ENCODE data around the gene BTN1A1. TPM values are rescaled to one million over a fixed set of nuclear protein-coding genes. Genes with fewer than 3 reads are reported as not detected.

BTN1A1 gene
- total RNA-seq, 1 experiment from 2014 or later: 0.15 TPM

DNA sequence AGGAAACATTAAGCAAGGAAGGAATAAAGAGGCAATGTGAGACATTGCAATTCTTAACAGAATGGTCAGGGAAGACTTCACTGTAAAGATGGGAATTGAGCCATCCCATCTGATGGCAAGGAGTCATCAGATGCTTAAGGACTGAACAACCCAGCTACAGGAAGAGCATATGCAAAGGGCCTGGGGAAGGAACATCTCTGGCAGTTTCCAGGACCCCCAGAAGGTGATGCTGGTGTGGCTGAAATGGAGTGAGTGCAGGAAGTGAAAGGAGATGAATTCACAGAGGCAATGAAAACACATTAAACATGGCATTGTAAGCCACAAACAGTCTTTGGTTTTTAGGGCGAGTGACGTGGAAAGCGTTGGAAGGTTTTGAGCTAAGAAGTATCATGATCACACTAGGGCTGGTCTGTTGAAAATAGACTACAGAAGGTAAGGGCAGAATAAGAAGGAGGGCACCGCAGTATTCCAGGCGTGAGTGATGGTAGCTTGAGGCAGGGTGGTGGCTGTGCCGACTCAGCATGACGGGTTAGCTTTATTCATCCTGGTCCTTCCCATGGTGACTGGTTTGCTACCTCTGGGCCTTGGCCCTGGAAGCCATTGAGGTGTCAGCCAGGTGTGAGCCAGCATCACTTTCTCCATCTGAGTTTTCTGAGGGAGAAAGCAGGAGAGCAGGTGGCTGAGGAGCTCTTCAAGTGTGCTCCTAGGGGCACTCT is 35.5 kb upstream of the BTN1A1 start:
- CTCF ChIA-PET: no interaction called here
- H3K4me1 Mint-ChIP-seq: no peaks in the 10 kb centered on the region
- H3K27ac Mint-ChIP-seq: no peak overlapping the region
- ATAC-seq (no peak), DNase-seq (ENCODE audit: low spot score) (no peak)
- TF ChIP-seq MYBL2 (CRISPR knock-in tag; IDR thresholded peaks at IDR 0.05): no peak
- no peak for TF ChIP-seq SOX15 (CRISPR knock-in tag; IDR thresholded peaks at IDR 0.05)
- TF ChIP-seq NFYB (CRISPR knock-in tag; conservative IDR thresholded peaks at IDR 0.05; ENCODE audit: low read depth): no peak
- no peak for TF ChIP-seq CDX4 (CRISPR knock-in tag; IDR thresholded peaks at IDR 0.05; ENCODE audit: borderline replicate concordance)
- no peak for TF ChIP-seq TEAD4 (CRISPR knock-in tag; IDR thresholded peaks at IDR 0.05)
- no peak for TF ChIP-seq ZNF138 (CRISPR knock-in tag; conservative IDR thresholded peaks at IDR 0.05)
- no peak for TF ChIP-seq PRRX2 (CRISPR knock-in tag; IDR thresholded peaks at IDR 0.05)
- TF ChIP-seq NR3C1 (CRISPR knock-in tag; conservative IDR thresholded peaks at IDR 0.05; ENCODE audit: low read depth): no peak
- no peak for TF ChIP-seq ZNF396 (CRISPR knock-in tag; IDR thresholded peaks at IDR 0.05; ENCODE audit: borderline replicate concordance)
- TF ChIP-seq, protein P1, sequence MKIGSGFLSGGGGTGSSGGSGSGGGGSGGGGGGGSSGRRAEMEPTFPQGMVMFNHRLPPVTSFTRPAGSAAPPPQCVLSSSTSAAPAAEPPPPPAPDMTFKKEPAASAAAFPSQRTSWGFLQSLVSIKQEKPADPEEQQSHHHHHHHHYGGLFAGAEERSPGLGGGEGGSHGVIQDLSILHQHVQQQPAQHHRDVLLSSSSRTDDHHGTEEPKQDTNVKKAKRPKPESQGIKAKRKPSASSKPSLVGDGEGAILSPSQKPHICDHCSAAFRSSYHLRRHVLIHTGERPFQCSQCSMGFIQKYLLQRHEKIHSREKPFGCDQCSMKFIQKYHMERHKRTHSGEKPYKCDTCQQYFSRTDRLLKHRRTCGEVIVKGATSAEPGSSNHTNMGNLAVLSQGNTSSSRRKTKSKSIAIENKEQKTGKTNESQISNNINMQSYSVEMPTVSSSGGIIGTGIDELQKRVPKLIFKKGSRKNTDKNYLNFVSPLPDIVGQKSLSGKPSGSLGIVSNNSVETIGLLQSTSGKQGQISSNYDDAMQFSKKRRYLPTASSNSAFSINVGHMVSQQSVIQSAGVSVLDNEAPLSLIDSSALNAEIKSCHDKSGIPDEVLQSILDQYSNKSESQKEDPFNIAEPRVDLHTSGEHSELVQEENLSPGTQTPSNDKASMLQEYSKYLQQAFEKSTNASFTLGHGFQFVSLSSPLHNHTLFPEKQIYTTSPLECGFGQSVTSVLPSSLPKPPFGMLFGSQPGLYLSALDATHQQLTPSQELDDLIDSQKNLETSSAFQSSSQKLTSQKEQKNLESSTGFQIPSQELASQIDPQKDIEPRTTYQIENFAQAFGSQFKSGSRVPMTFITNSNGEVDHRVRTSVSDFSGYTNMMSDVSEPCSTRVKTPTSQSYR (CRISPR knock-in tag; IDR thresholded peaks at IDR 0.05): no peak
- no peaks in the 10 kb centered on the region for H3K27me3 Mint-ChIP-seq (ENCODE audit: low read depth)
- H3K36me3 Mint-ChIP-seq: peaks cover 82% of the 10 kb centered on the region
- no peaks in the 10 kb centered on the region for H3K9me3 Mint-ChIP-seq
- POLR2A ChIA-PET: no interaction called here
- H3K4me3 Mint-ChIP-seq: no peak overlapping the region

DNA sequence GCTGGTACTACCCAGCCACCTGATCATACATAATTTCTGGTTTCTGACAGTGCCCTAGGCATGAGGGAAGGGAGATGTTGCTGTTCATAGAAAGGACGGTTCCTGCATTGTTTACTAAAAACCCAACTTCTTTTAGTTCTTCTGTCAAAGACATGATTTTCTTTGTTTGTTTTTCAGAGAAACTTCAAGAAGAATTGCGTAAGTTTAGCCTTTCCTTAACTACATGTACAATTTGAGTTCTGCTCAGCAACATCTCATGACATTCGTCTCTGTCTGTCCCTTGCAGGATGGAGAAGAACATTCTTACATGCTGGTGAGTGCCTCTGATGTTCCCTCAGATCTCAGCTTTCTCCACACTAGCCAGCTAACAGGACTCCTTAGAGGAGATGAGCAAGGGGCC is 34.3 kb upstream of the BTN1A1 start:
- POLR2A ChIA-PET: no interaction called here
- Mint-ChIP-seq H3K27ac (no peak overlapping the region), H3K27me3 (ENCODE audit: low read depth) (no peaks in the 10 kb centered on the region)

DNA sequence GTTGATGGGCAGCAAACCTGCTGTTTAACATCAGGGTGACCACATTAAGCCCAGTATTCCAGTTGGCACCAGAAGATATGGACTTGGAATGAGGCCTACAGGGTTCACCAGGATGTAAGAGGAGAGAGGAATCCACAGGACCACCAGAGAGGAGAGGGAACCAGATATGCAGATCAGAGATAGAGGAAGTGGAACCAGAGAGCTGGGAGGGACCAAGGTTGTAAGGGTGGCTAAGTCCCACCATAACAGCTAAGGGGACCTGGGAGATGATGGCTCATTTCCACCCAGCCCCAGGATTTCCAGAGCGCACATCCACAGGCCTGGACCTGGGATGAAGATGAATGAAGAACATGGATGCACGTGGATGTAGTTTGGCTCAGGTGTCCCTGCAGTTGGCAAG is 31.3 kb upstream of the BTN1A1 start:
- CTCF ChIA-PET: no interaction called here
- POLR2A ChIA-PET: no interaction called here

More for the DNA sequence above, 34.3 kb upstream of the BTN1A1 start:
- H3K36me3 Mint-ChIP-seq: peaks cover 71% of the 10 kb centered on the region
- ATAC-seq: no peak
- no peaks in the 10 kb centered on the region for H3K9me3 Mint-ChIP-seq
- no peak for TF ChIP-seq TEAD1 (CRISPR knock-in tag; IDR thresholded peaks at IDR 0.05)
- TF ChIP-seq CREB1 (CRISPR knock-in tag; IDR thresholded peaks at IDR 0.05): no peak
- TF ChIP-seq ZNF263 (CRISPR knock-in tag; IDR thresholded peaks at IDR 0.05; ENCODE audit: low read depth): no peak
- TF ChIP-seq HMGXB4 (CRISPR knock-in tag; IDR thresholded peaks at IDR 0.05): no peak
- TF ChIP-seq ATF3 (CRISPR knock-in tag; conservative IDR thresholded peaks at IDR 0.05): no peak
- no peak for TF ChIP-seq GABPB1 (CRISPR knock-in tag; IDR thresholded peaks at IDR 0.05)
- H3K4me1 Mint-ChIP-seq: no peaks in the 10 kb centered on the region
- CTCF ChIA-PET: no interaction called here
- H3K4me3 Mint-ChIP-seq: no peak overlapping the region
- no peak for DNase-seq (ENCODE audit: low spot score)

More for the DNA sequence above, 31.3 kb upstream of the BTN1A1 start:
- Mint-ChIP-seq H3K4me1 (peaks cover 4% of the 10 kb centered on the region), H3K27ac (no peak overlapping the region), H3K27me3 (ENCODE audit: low read depth) (no peaks in the 10 kb centered on the region), H3K4me3 (no peak overlapping the region), H3K9me3 (peaks cover 22% of the 10 kb centered on the region), H3K36me3 (peaks cover 63% of the 10 kb centered on the region)
- no peak for ATAC-seq
- TF ChIP-seq NR1H2 (CRISPR knock-in tag; IDR thresholded peaks at IDR 0.05): no peak
- no peak for DNase-seq (ENCODE audit: low spot score)

All from WTC11 (cell line).